Measurements from ENCODE around the gene ZNF883.

- TF ChIP-seq EZH2 (optimal IDR thresholded peaks at IDR 0.05; ENCODE audit: low read depth, low read length) (no peak), CTCF (IDR thresholded peaks at IDR 0.05; ENCODE audit: low read length) (no peak)
These were observed 98.7 kb downstream of the ZNF883 start for GRCh38 chr9:112913326-112913725.
